HepG2 (cell line): Measurements from ENCODE around the gene PCCB. TPM values are rescaled to one million over a fixed set of nuclear protein-coding genes. Genes with fewer than 3 reads are reported as not detected.

ENCODE experiments used
- ATAC-seq: fragments of 200-7000 bp; cut with Tn5 transposase; 3 replicates; pipeline ENCODE4 v1.9.1; 2020; ENCODE audit warnings: mild to moderate bottlenecking, moderate library complexity
- BruUV-seq: library from RNA; stranded (reverse); fragments of 400-500 nt; replicated peaks from 2 replicates; lab custom pipeline; 2021; lab: Mats Ljungman, UMichigan
- CTCF ChIA-PET: fragments of 300-600 bp; formaldehyde crosslinking; extraction: SDS; loops from one replicate; lab custom pipeline; 2021; ENCODE audit warnings: low total read pairs, inconsistent platforms, low intra/inter-chr PET ratio; lab: Yijun Ruan, JAX
- POLR2A ChIA-PET: fragments of 350-600 bp; sonication (Branson Sonifier 250); formaldehyde crosslinking; loops from one replicate; lab custom pipeline; 2020; ENCODE audit warnings: antibody characterized with exemption, inconsistent platforms; lab: Yijun Ruan, JAX
- DNase-seq: peaks from one replicate; pipeline ENCODE4 v3.0.0-alpha.2; 2015; ENCODE audit warnings: low spot score
- FAIRE-seq: peaks from 3 replicates; lab custom pipeline; 2011; peaks lifted over from hg19 to GRCh38; lab: Jason Lieb, UNC
- H2AFZ ChIP-seq: one replicate; pipeline ENCODE4 v1.6.1; 2011; ENCODE audit warnings: low read length, inconsistent platforms
- H3K27ac ChIP-seq: fragments of 300-600 bp; 3 replicates; pipeline ENCODE4 v1.8.0; 2011; ENCODE audit warnings: mixed run types, mild to moderate bottlenecking, mixed read lengths, low read length, inconsistent platforms; ENCODE audit not compliant: insufficient read depth; ENCODE audit errors: extremely low read length
- H3K27me3 ChIP-seq, 2 experiments: fragments of 200-600 bp in 1 of 2; 2 replicates in 1 of 2; 3 replicates in 1 of 2; pipeline versions ENCODE4 v1.6.0 to v1.8.0; 2011; ENCODE audit warnings: low read length in 2 of 2, mild to moderate bottlenecking in 2 of 2, moderate library complexity in 2 of 2, inconsistent platforms in 1 of 2; ENCODE audit not compliant: insufficient read depth in 2 of 2, control insufficient read depth in 1 of 2
- H3K36me3 ChIP-seq, 2 experiments: fragments of 200-600 bp in 1 of 2; replicated peaks in 1 of 2; 2 replicates in 1 of 2; 3 replicates in 1 of 2; pipeline versions ENCODE4 v1.5.1 to v1.8.0; 2011; ENCODE audit warnings: low read length in 2 of 2, inconsistent platforms in 1 of 2; ENCODE audit not compliant: insufficient read depth in 2 of 2, control insufficient read depth in 1 of 2
- H3K4me1 ChIP-seq: 2 replicates; pipeline ENCODE4 v1.5.1; 2012; ENCODE audit warnings: low read length, inconsistent platforms; ENCODE audit not compliant: insufficient read depth
- H3K4me2 ChIP-seq: 2 replicates; pipeline ENCODE4 v1.6.0; 2011; ENCODE audit warnings: low read depth, low read length, inconsistent platforms
- H3K4me3 ChIP-seq, 3 experiments: fragments of 200-600 bp in 1 of 3; sonication (generic), shearing (Covaris generic) in 1 of 3; replicated peaks in 1 of 3; 2 replicates each; pipeline ENCODE4 v1.5.1; 2011 to 2016; ENCODE audit warnings: low read length in 3 of 3, inconsistent platforms in 2 of 3, low read depth in 2 of 3, mild to moderate bottlenecking in 2 of 3, control low read depth in 1 of 3, mixed read lengths in 1 of 3; ENCODE audit not compliant: insufficient read depth in 1 of 3
- H3K79me2 ChIP-seq: one replicate; pipeline ENCODE4 v1.6.1; 2011; ENCODE audit warnings: low read length, inconsistent platforms; ENCODE audit not compliant: insufficient read depth
- H3K9ac ChIP-seq: 2 replicates; pipeline ENCODE4 v1.6.0; 2011; ENCODE audit warnings: mild to moderate bottlenecking, low read depth, low read length, inconsistent platforms; ENCODE audit not compliant: insufficient read depth
- H3K9me3 ChIP-seq: 2 replicates; pipeline ENCODE4 v1.5.1; 2012; ENCODE audit warnings: mild to moderate bottlenecking, low read length
- H4K20me1 ChIP-seq: 2 replicates; pipeline ENCODE4 v1.6.0; 2011; ENCODE audit warnings: inconsistent platforms, mild to moderate bottlenecking, low read length, moderate library complexity; ENCODE audit not compliant: insufficient read depth
- CBX1 ChIP-seq: IDR thresholded peaks from one replicate; pipeline ENCODE4 v1.6.1; 2016; ENCODE audit warnings: antibody characterized with exemption, low read depth
- CCAR2 ChIP-seq: fragments of 200-400 bp; formaldehyde crosslinking; optimal IDR thresholded peaks from 2 replicates; pipeline ENCODE3; 2018; ENCODE audit warnings: low read depth, mild to moderate bottlenecking, low read length, moderate library complexity
- HMG20B ChIP-seq: conservative IDR thresholded peaks from 2 replicates; pipeline ENCODE4 v1.6.1; 2016; ENCODE audit warnings: missing genetic modification reagents, missing compliant biosample characterization
- NFRKB ChIP-seq: fragments of 450-650 bp; IDR thresholded peaks from 2 replicates; pipeline ENCODE4 v1.6.1; 2017
- PAX8 ChIP-seq: sonication (generic); formaldehyde crosslinking; IDR thresholded peaks from 2 replicates; pipeline ENCODE4 v1.8.0; 2022; ENCODE audit warnings: mild to moderate bottlenecking, missing genetic modification reagents, borderline replicate concordance
- ZNF224 ChIP-seq: sonication (generic); formaldehyde crosslinking; IDR thresholded peaks from 2 replicates; pipeline ENCODE4 v1.5.0; 2020; ENCODE audit warnings: mild to moderate bottlenecking, missing genetic modification reagents
- ZNF253 ChIP-seq: sonication (generic); formaldehyde crosslinking; IDR thresholded peaks from 2 replicates; pipeline ENCODE4 v1.8.0; 2022; ENCODE audit warnings: mild to moderate bottlenecking, missing genetic modification reagents, borderline replicate concordance
- ZNF34 ChIP-seq: sonication (generic); formaldehyde crosslinking; IDR thresholded peaks from 2 replicates; pipeline ENCODE4 v1.4.0; 2020; ENCODE audit warnings: mild to moderate bottlenecking, missing genetic modification reagents, borderline replicate concordance
- ZNF605 ChIP-seq: sonication (generic); formaldehyde crosslinking; IDR thresholded peaks from 2 replicates; pipeline ENCODE4 v1.8.0; 2022; ENCODE audit warnings: mild to moderate bottlenecking, missing genetic modification reagents
- ZNF616 ChIP-seq: sonication (generic); formaldehyde crosslinking; IDR thresholded peaks from 2 replicates; pipeline ENCODE4 v1.5.0; 2020; ENCODE audit warnings: low read depth, mild to moderate bottlenecking, missing genetic modification reagents
- ZNF724P ChIP-seq: sonication (generic); formaldehyde crosslinking; IDR thresholded peaks from 2 replicates; pipeline ENCODE4 v1.8.0; 2022; ENCODE audit warnings: missing genetic modification reagents, borderline replicate concordance
- WGBS: methylation state at CpG from one replicate; pipeline ENCODE4 v1.1.6; 2017; ENCODE audit warnings: low lambda C conversion rate; 5-methylcytosine and 5-hydroxymethylcytosine counted together
- in situ Hi-C: cut with HindIII; loops from 2 replicates; pipeline ENCODE4 v1.10.0; 2017; ENCODE audit warnings: low pct_unique_long_range_greater_than_20kb; ENCODE audit not compliant: extremely low pct_ligation_motif_present
- intact Hi-C: fragments of 100-400 bp; cut with micrococcal nuclease; formaldehyde crosslinking; loops from one replicate; pipeline ENCODE4 v1.10.0; 2022; ENCODE audit not compliant: unreplicated experiment
- polyA plus RNA-seq, 8 experiments: library from polyadenylated mRNA; depleted of rRNA in 3 of 8; stranded (reverse) in 7 of 8; unstranded in 1 of 8; fragments of >200 nt; fragmentation: Illumina TruSeq in 4 of 8; extraction: Trizol in 4 of 8; gene quantifications; 2 replicates each; pipeline versions ENCODE4 v1.2.1 to v1.2.3, GENCODE V29; 2011 to 2016; ENCODE audit warnings: low read depth in 4 of 8, missing spikeins in 1 of 8, mixed read lengths in 1 of 8; ENCODE audit not compliant: insufficient read depth in 1 of 8
- total RNA-seq, 5 experiments: library from RNA; depleted of rRNA; stranded (reverse); fragments of >200 nt; fragmentation: Illumina TruSeq; extraction: Trizol; gene quantifications; 2 replicates each; pipeline ENCODE4 v1.2.3, GENCODE V29; 2016; ENCODE audit warnings: low read depth in 1 of 5

Gene PCCB
- total and polyA plus RNA-seq, 2 of the 13 experiments (the other 11 are each of a cell fraction or from before 2014, with no cell fraction given), result 84.1 to 88.7 TPM

DNA sequence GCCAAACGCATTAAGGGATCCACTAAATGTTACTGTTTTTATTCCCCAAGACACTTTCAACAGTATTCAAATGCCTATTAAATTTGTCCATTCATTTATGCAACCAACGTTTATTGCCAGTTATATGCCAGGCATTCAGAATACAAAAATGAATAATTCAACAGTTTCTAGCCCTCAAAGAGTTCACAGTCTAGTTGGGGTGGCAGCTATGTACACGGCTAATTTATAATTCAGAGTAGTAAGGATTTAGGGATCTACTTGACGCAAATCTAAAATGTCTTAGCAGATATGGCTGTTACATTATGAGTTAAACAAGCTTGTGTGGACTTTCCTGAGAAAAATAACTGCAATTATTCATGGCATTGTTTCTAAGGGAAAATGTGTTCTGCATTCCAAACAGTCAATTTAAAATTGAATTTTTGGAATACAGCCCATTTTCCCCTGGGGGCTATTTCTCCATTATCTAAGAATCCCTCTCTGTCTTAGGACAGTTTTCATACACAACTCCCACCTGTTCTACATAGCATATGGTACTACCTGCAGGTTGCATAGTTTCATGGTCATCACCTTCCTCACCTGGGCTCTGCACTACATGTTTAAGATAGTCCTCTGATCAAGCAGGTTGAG lies 42.5 kb upstream of the PCCB start:
- intact Hi-C loops, result no loop called here
- H2AFZ ChIP-seq, result no peak overlapping the region
- H3K4me1 ChIP-seq, result peaks cover 19% of the 10 kb centered on the region
- in situ Hi-C loops, result no loop called here
- POLR2A ChIA-PET, result interaction anchor here (1.4 to 1.8 kb wide), 3 partner anchors 11 to 40 kb away, joined by 4 to 10 read pairs (median 4); partner anchors contain the start of gene MSL2
- H3K9me3 ChIP-seq, result no peaks in the 10 kb centered on the region
- FAIRE-seq, result no peak
- no peaks in the 10 kb centered on the region for H3K36me3 ChIP-seq
- H3K9ac ChIP-seq, result no peak overlapping the region
- 44% methylated on average over 4 of the region's 4 CpGs for WGBS
- H4K20me1 ChIP-seq, result no peaks in the 10 kb centered on the region
- no TSS peak for BruUV-seq
- CTCF ChIA-PET, result no interaction called here
- ATAC-seq, result no peak
- no peak overlapping the region for H3K4me3 ChIP-seq
- TF ChIP-seq ZNF253 (no peak), CBX1 (no peak), ZNF34 (CRISPR knock-in tag) (no peak), NFRKB (no peak), ZNF605 (CRISPR knock-in tag) (no peak), ZNF616 (CRISPR knock-in tag) (no peak), ZNF224 (CRISPR knock-in tag) (no peak), ZNF724P (no peak), PAX8 (CRISPR knock-in tag) (no peak), HMG20B (CRISPR knock-in tag) (no peak), CCAR2 (no peak)
- no peak overlapping the region for H3K4me2 ChIP-seq
- DNase-seq, result no peak
- H3K27me3 ChIP-seq, result no peaks in the 10 kb centered on the region
- H3K27ac ChIP-seq, result no peak overlapping the region
- no peaks in the 10 kb centered on the region for H3K79me2 ChIP-seq
